OCI-LY1 (cell line): ENCODE data around the gene FAM3D.

Source experiments
- H2AFZ ChIP-seq: fragments of 200-600 bp; sonication (generic), shearing (Covaris generic); 2 replicates; pipeline ENCODE4 v1.6.0; 2014; ENCODE audit warnings: antibody characterized with exemption, mild to moderate bottlenecking, low read length
- H3F3A ChIP-seq: fragments of 200-600 bp; sonication (generic), shearing (Covaris generic); 2 replicates; pipeline ENCODE4 v1.6.0; 2014; ENCODE audit warnings: mild to moderate bottlenecking, antibody characterized with exemption, low read length, moderate library complexity; ENCODE audit not compliant: insufficient read depth
- H3K27ac ChIP-seq: fragments of 200-600 bp; sonication (generic); 2 replicates; pipeline ENCODE4 v1.5.1; 2014; ENCODE audit warnings: low read length, mixed run types, mild to moderate bottlenecking, low read depth; ENCODE audit not compliant: poor library complexity, severe bottlenecking
- H3K27me3 ChIP-seq: fragments of 200-600 bp; sonication (generic); 2 replicates; pipeline ENCODE4 v1.6.0; 2014; ENCODE audit warnings: antibody characterized with exemption, mild to moderate bottlenecking, low read length, moderate library complexity; ENCODE audit not compliant: insufficient read depth
- H3K36me3 ChIP-seq: fragments of 200-600 bp; sonication (generic); 2 replicates; pipeline ENCODE4 v1.6.1; 2014; ENCODE audit warnings: mild to moderate bottlenecking, antibody characterized with exemption, low read length, moderate library complexity, mixed read lengths; ENCODE audit not compliant: insufficient read depth
- H3K4me1 ChIP-seq: fragments of 200-600 bp; sonication (generic); 2 replicates; pipeline ENCODE4 v1.5.1; 2014; ENCODE audit warnings: mild to moderate bottlenecking, low read length, moderate library complexity; ENCODE audit not compliant: insufficient read depth, severe bottlenecking
- H3K4me2 ChIP-seq: fragments of 200-600 bp; sonication (generic), shearing (Covaris generic); 2 replicates; pipeline ENCODE4 v1.6.1; 2014; ENCODE audit warnings: low read length
- H3K4me3 ChIP-seq: fragments of 200-600 bp; sonication (generic); 2 replicates; pipeline ENCODE4 v1.5.1; 2014; ENCODE audit warnings: low read length, low read depth, mild to moderate bottlenecking, mixed read lengths; ENCODE audit not compliant: poor library complexity, severe bottlenecking
- H3K79me2 ChIP-seq: fragments of 200-600 bp; shearing (Covaris generic); 2 replicates; pipeline ENCODE4 v1.6.1; 2016; ENCODE audit warnings: mixed run types, low read length, mixed read lengths; ENCODE audit not compliant: insufficient read depth
- H3K9ac ChIP-seq: fragments of 200-600 bp; sonication (generic), shearing (Covaris generic); 2 replicates; pipeline ENCODE4 v1.6.1; 2014; ENCODE audit warnings: mild to moderate bottlenecking, low read length, mixed read lengths
- H3K9me2 ChIP-seq: fragments of 200-600 bp; sonication (generic), shearing (Covaris generic); 2 replicates; pipeline ENCODE4 v1.6.1; 2014; ENCODE audit warnings: low read depth, mild to moderate bottlenecking, low read length, mixed read lengths
- H3K9me3 ChIP-seq: fragments of 200-600 bp; shearing (Covaris generic); 2 replicates; pipeline ENCODE4 v1.6.1; 2014; ENCODE audit warnings: low read length, mixed read lengths
- H4K20me1 ChIP-seq: fragments of 200-600 bp; sonication (generic), shearing (Covaris generic); 2 replicates; pipeline ENCODE4 v1.6.0; 2016; ENCODE audit warnings: mild to moderate bottlenecking, low read length; ENCODE audit not compliant: insufficient read depth
- CTCF ChIP-seq: fragments of 200-600 bp; sonication (generic), shearing (Covaris generic); IDR thresholded peaks from 2 replicates; pipeline ENCODE4 v1.5.1; 2017; ENCODE audit warnings: mild to moderate bottlenecking, antibody characterized with exemption, low read length, moderate library complexity, mixed read lengths
- EZH2 ChIP-seq: fragments of 200-600 bp; sonication (generic), shearing (Covaris generic); IDR thresholded peaks from 2 replicates; pipeline ENCODE4 v1.8.0; 2017; ENCODE audit warnings: borderline replicate concordance, mixed run types, mild to moderate bottlenecking, antibody characterized with exemption, low read length, moderate library complexity, mixed read lengths

FAM3D gene

GRCh38 chr3:58685641-58686040, 19.1 kb upstream of the FAM3D start:
- Histone ChIP-seq H3K9ac (no peak overlapping the region), H3K4me1 (no peaks in the 10 kb centered on the region), H3K79me2 (no peaks in the 10 kb centered on the region), H3K4me2 (no peak overlapping the region), H4K20me1 (no peaks in the 10 kb centered on the region), H3K4me3 (no peak overlapping the region), H3K9me2 (no peaks in the 10 kb centered on the region), H2AFZ (no peak overlapping the region), H3K9me3 (no peaks in the 10 kb centered on the region), H3F3A (no peaks in the 10 kb centered on the region), H3K27ac (no peak overlapping the region), H3K27me3 (no peaks in the 10 kb centered on the region), H3K36me3 (no peaks in the 10 kb centered on the region)
- no peak for TF ChIP-seq CTCF
- no peak for TF ChIP-seq EZH2

GRCh38 chr3:58683466-58683865, 16.9 kb upstream of the FAM3D start:
- H3K27ac ChIP-seq: no peak overlapping the region
- H3K79me2 ChIP-seq: no peaks in the 10 kb centered on the region
- H4K20me1 ChIP-seq: no peaks in the 10 kb centered on the region
- no peak overlapping the region for H3K4me2 ChIP-seq
- no peaks in the 10 kb centered on the region for H3K9me2 ChIP-seq
- no peaks in the 10 kb centered on the region for H3K9me3 ChIP-seq
- H3K4me3 ChIP-seq: no peak overlapping the region
- TF ChIP-seq EZH2 (no peak), CTCF (no peak)
- no peaks in the 10 kb centered on the region for H3K27me3 ChIP-seq
- no peak overlapping the region for H3K9ac ChIP-seq
- no peak overlapping the region for H2AFZ ChIP-seq
- H3K4me1 ChIP-seq: no peaks in the 10 kb centered on the region
- H3F3A ChIP-seq: no peaks in the 10 kb centered on the region
- H3K36me3 ChIP-seq: no peaks in the 10 kb centered on the region

DNA sequence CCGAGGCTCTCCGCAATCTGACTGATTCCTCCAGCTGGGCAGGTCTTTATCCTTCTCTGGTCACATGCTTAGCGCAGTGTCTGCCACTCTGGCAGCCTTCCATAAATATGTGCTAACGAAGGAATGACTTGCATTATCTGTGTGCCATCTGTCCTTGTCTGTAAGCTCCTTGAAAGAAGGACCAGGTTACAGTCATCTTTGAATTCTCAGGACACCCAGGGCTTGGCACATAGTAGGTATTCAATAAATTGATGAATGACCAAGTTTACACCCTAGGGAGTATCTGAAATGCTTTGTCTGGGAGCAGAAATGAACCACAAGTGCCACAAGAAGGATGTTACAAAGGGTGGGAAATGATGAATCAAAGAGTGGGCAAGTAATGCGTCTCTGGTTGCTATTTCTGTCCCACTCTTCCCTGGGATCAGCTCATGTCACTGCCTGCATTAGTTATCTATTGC, 16.5 kb upstream of the FAM3D start:
- no peaks in the 10 kb centered on the region for H3F3A ChIP-seq
- no peaks in the 10 kb centered on the region for H3K79me2 ChIP-seq
- no peaks in the 10 kb centered on the region for H3K27me3 ChIP-seq
- no peaks in the 10 kb centered on the region for H4K20me1 ChIP-seq
- no peak overlapping the region for H3K27ac ChIP-seq
- no peak overlapping the region for H2AFZ ChIP-seq
- no peak overlapping the region for H3K4me3 ChIP-seq
- H3K9me2 ChIP-seq: no peaks in the 10 kb centered on the region
- no peaks in the 10 kb centered on the region for H3K9me3 ChIP-seq
- TF ChIP-seq CTCF (no peak), EZH2 (no peak)
- H3K4me2 ChIP-seq: no peak overlapping the region
- H3K4me1 ChIP-seq: no peaks in the 10 kb centered on the region
- H3K9ac ChIP-seq: no peak overlapping the region
- no peaks in the 10 kb centered on the region for H3K36me3 ChIP-seq
